ENCODE data around the gene ZNF287. TPM values are rescaled to one million over a fixed set of nuclear protein-coding genes. Genes with fewer than 3 reads are reported as not detected.

ZNF287 gene
- total and polyA plus RNA-seq, 2 of the 8 experiments (the other 6 are each of a cell fraction or from before 2014, with no cell fraction given) = 1.7 to 5.6 TPM

GRCh38 chr17:16534236-16534635 is 34.8 kb downstream of the ZNF287 start:
- Histone ChIP-seq H3K18ac (ENCODE audit: extremely low read depth, low read length) (no peak overlapping the region), H4K20me1 (replicated peaks in 1 of 2; ENCODE audit: control insufficient read depth in 1 of 2, insufficient read depth in 2 of 2, low read length in 2 of 2) (no peaks in the 10 kb centered on the region), H3K4me2 (ENCODE audit: insufficient read depth in 1 of 2, low read depth in 2 of 2, low read length in 2 of 2) (no peak overlapping the region; a peak in 1 of 4 replicates), H3K79me1 (ENCODE audit: low read depth, low read length) (no peaks in the 10 kb centered on the region), H3K27ac (ENCODE audit: low read depth, low read length) (no peak overlapping the region), H2BK5ac (ENCODE audit: low read depth, low read length) (no peak overlapping the region), H3K14ac (ENCODE audit: insufficient read length) (no peak overlapping the region), H4K91ac (replicated peaks; ENCODE audit: insufficient read length, low read length) (no peak overlapping the region), H2AFZ (ENCODE audit: low read length) (no peak overlapping the region), H3K27me3 (replicated peaks in 1 of 4; ENCODE audit: control insufficient read depth in 3 of 4, extremely low read depth in 1 of 4, insufficient read depth in 3 of 4, low read length in 3 of 4) (no peaks in the 10 kb centered on the region), H3K36me3 (ENCODE audit: control insufficient read depth in 2 of 4, insufficient read depth in 4 of 4, low read length in 3 of 4) (no peaks in the 10 kb centered on the region), H2BK120ac (replicated peaks; ENCODE audit: low read depth, low read length) (no peak overlapping the region), H2BK15ac (ENCODE audit: low read length) (no peak overlapping the region), H3K9me3 (ENCODE audit: insufficient read depth in 2 of 2, low read depth in 1 of 2, low read length in 1 of 2) (no peaks in the 10 kb centered on the region), H4K5ac (ENCODE audit: insufficient read length, low read depth, low read length) (no peak overlapping the region), H2AK5ac (ENCODE audit: low read depth, low read length) (no peak overlapping the region), H3K56ac (replicated peaks; ENCODE audit: insufficient read length, low read depth, low read length) (no peak overlapping the region), H3K9ac (replicated peaks in 1 of 4; ENCODE audit: extremely low read depth in 1 of 4, low read depth in 3 of 4, low read length in 3 of 4) (no peak overlapping the region), H3K4me3 (ENCODE audit: extremely low read depth in 1 of 4, insufficient read depth in 2 of 4, low read depth in 3 of 4, low read length in 4 of 4) (no peak overlapping the region), H2BK20ac (ENCODE audit: low read length) (no peak overlapping the region), H2BK12ac (ENCODE audit: low read depth, low read length) (no peak overlapping the region), H3K79me2 (ENCODE audit: control insufficient read depth in 1 of 2, insufficient read depth in 2 of 2, low read length in 2 of 2) (no peaks in the 10 kb centered on the region), H3K23me2 (ENCODE audit: low read depth, low read length) (peaks cover 3% of the 10 kb centered on the region; the same call in 1 of the 2 replicates), H3K23ac (ENCODE audit: insufficient read length) (no peak overlapping the region), H3K4me1 (replicated peaks in 1 of 4; ENCODE audit: control insufficient read depth in 3 of 4, insufficient read depth in 4 of 4, low read length in 3 of 4) (peaks cover 0 to 3% (median 0%) of the 10 kb centered on the region in 4 experiments; a peak in 2 of 7 replicates), H4K8ac (ENCODE audit: extremely low read depth, insufficient read depth, low read length) (no peak overlapping the region), H3K4ac (replicated peaks; ENCODE audit: insufficient read length, low read depth, low read length) (no peak overlapping the region)
- 86% methylated on average over 1 of the region's 1 CpG; no CpG with 5 or more reads in 1 of the 2 experiments for WGBS, 2 experiments (ENCODE audit: extremely low coverage in 1 of 2, insufficient coverage in 1 of 2, insufficient read length in 1 of 2, insufficient replicate concordance in 2 of 2, low coverage in 1 of 2, low lambda C conversion rate in 2 of 2, missing lambda C conversion rate in 1 of 2)
- ChIA-PET CTCF (ENCODE audit: partially characterized antibody) (interaction anchor here (1.0 to 34.1 kb wide), 4 partner anchors 9 to 106 kb away, joined by 3 to 941 read pairs (median 26); no protein-coding TSS in a partner anchor), POLR2A (ENCODE audit: partially characterized antibody) (no interaction called here)
- FAIRE-seq (no peak), DNase-seq (ENCODE audit: low read depth in 1 of 2, low spot score in 2 of 2) (no peak)
- TF ChIP-seq CBX8 (IDR thresholded peaks at IDR 0.05; ENCODE audit: borderline replicate concordance, low read depth, low read length) = no peak
- TF ChIP-seq SIX5 (IDR thresholded peaks at IDR 0.05; ENCODE audit: low read depth, low read length) = no peak
- TF ChIP-seq EP300 (IDR thresholded peaks at IDR 0.05; ENCODE audit: borderline replicate concordance in 1 of 2, low read depth in 2 of 2, low read length in 2 of 2) = no peak
- TF ChIP-seq EGR1 (IDR thresholded peaks at IDR 0.05; ENCODE audit: borderline replicate concordance, low read depth, low read length) = no peak
- no peak for TF ChIP-seq KDM1A (IDR thresholded peaks at IDR 0.05; ENCODE audit: borderline replicate concordance, low read length)
